Measurements from ENCODE around the gene OR2Z1.

DNA sequence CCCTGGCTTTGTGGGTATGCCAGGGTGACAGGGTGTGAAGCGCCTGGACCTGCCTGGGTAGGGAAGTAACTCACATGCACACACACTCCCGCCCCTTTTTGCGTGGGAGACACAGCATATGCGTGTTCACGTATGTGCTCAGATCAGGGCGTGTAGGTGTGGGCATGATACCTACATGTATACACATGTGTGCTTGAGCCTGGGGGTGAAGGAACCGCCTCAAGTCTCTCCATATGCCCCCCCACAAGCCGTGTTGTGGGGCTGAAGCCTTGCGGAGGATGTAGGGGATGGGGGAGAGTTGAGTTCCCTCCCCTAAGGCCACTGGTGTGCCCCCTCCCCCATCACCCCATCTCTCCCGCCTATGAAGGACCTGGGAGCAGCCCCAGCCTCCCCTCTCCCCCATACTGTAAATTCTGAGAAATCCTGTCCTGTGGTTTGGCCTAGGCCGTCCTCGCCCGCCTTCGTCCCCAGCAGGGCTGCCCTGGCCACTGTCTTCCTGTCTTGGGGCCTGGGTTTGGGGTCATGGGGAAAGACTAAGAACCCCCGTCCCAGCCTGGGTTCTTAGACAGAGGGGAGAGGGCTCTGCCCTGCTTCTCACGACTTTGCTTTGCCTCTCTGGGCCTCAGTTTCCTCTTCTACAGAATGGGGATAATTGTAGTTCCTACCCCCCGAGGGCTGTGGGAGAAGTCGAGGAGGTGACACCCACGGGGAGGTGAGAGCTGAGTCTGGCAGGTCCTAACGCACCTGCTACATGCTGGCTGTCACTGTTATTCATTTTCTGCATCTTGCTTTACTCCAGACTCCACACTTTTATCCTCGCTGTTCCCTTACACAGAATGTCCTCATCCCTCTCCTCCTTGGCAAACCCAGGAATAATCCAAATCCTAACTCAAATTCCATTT lies 37.2 kb upstream of the OR2Z1 start:
- no peak for TF ChIP-seq CTCF (conservative IDR thresholded peaks at IDR 0.05; ENCODE audit: low read depth, low read length)
- TF ChIP-seq EZH2 (IDR thresholded peaks at IDR 0.05; ENCODE audit: borderline replicate concordance, low read depth, low read length, poor library complexity, severe bottlenecking) = no peak

Data from A673 (cell line).